Ishikawa (cell line): ENCODE data around the gene SELL.

Experiments
- CEBPB ChIP-seq: IDR thresholded peaks from 2 replicates; pipeline ENCODE4 v1.6.1; 2012
- CREB1 ChIP-seq: IDR thresholded peaks from 2 replicates; pipeline ENCODE4 v1.6.1; 2012; ENCODE audit warnings: low read depth
- EGR1 ChIP-seq: IDR thresholded peaks from 2 replicates; pipeline ENCODE4 v1.6.1; 2012
- EP300 ChIP-seq: IDR thresholded peaks from 2 replicates; pipeline ENCODE4 v1.6.1; 2012; ENCODE audit warnings: borderline replicate concordance
- NFIC ChIP-seq: IDR thresholded peaks from 2 replicates; pipeline ENCODE4 v1.6.1; 2012
- RAD21 ChIP-seq: IDR thresholded peaks from 2 replicates; pipeline ENCODE4 v1.6.1; 2012; ENCODE audit warnings: low read depth
- TAF1 ChIP-seq: IDR thresholded peaks from 2 replicates; pipeline ENCODE4 v1.6.1; 2012; ENCODE audit warnings: low read depth, mild to moderate bottlenecking
- TCF12 ChIP-seq: IDR thresholded peaks from 2 replicates; pipeline ENCODE4 v1.6.1; 2012; ENCODE audit warnings: low read depth
- TEAD4 ChIP-seq: IDR thresholded peaks from 2 replicates; pipeline ENCODE4 v1.6.1; 2012
- YY1 ChIP-seq: IDR thresholded peaks from 2 replicates; pipeline ENCODE4 v1.6.1; 2012; ENCODE audit warnings: low read depth
- ZBTB7A ChIP-seq: IDR thresholded peaks from 2 replicates; pipeline ENCODE4 v1.6.1; 2012; ENCODE audit warnings: low read depth
- TF ChIP-seq, protein P1 (sequence below): IDR thresholded peaks from 2 replicates; pipeline ENCODE4 v1.6.1; 2012; ENCODE audit warnings: low read depth, mild to moderate bottlenecking
- TF ChIP-seq, protein P2 (sequence below): IDR thresholded peaks from 2 replicates; pipeline ENCODE4 v1.6.1; 2012
- TF ChIP-seq, protein P3 (sequence below): IDR thresholded peaks from 2 replicates; pipeline ENCODE4 v1.6.1; 2012

DNA sequence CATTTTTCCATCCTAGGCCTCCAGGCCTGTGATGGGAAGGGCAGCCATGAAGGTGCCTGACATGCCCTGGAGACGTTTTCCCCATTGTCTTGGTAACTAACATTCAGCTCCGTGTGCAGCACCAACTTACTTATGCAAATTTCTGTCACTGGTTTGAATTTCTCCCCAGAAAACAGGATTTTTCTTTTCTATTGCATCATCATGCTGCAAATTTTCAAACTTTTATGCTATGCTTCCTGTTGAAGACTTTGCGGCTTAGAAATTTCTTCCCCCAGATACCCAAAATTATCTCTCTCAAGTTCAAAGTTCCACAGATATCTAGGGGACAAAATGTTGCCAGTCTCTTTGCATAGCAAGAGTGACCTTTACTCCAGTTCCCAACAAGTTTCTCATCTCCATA is 47.6 kb upstream of the SELL start:
- TF ChIP-seq NFIC: no peak
- no peak for TF ChIP-seq TCF12
- TF ChIP-seq EGR1: no peak
- TF ChIP-seq ZBTB7A: no peak
- no peak for TF ChIP-seq TEAD4
- TF ChIP-seq CREB1: no peak
- no peak for TF ChIP-seq EP300
- no peak for TF ChIP-seq YY1
- TF ChIP-seq, protein P1, sequence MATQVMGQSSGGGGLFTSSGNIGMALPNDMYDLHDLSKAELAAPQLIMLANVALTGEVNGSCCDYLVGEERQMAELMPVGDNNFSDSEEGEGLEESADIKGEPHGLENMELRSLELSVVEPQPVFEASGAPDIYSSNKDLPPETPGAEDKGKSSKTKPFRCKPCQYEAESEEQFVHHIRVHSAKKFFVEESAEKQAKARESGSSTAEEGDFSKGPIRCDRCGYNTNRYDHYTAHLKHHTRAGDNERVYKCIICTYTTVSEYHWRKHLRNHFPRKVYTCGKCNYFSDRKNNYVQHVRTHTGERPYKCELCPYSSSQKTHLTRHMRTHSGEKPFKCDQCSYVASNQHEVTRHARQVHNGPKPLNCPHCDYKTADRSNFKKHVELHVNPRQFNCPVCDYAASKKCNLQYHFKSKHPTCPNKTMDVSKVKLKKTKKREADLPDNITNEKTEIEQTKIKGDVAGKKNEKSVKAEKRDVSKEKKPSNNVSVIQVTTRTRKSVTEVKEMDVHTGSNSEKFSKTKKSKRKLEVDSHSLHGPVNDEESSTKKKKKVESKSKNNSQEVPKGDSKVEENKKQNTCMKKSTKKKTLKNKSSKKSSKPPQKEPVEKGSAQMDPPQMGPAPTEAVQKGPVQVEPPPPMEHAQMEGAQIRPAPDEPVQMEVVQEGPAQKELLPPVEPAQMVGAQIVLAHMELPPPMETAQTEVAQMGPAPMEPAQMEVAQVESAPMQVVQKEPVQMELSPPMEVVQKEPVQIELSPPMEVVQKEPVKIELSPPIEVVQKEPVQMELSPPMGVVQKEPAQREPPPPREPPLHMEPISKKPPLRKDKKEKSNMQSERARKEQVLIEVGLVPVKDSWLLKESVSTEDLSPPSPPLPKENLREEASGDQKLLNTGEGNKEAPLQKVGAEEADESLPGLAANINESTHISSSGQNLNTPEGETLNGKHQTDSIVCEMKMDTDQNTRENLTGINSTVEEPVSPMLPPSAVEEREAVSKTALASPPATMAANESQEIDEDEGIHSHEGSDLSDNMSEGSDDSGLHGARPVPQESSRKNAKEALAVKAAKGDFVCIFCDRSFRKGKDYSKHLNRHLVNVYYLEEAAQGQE: no peak
- TF ChIP-seq, protein P2, sequence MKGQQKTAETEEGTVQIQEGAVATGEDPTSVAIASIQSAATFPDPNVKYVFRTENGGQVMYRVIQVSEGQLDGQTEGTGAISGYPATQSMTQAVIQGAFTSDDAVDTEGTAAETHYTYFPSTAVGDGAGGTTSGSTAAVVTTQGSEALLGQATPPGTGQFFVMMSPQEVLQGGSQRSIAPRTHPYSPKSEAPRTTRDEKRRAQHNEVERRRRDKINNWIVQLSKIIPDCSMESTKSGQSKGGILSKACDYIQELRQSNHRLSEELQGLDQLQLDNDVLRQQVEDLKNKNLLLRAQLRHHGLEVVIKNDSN: no peak
- TF ChIP-seq RAD21: no peak
- TF ChIP-seq TAF1: no peak
- TF ChIP-seq CEBPB: no peak
- TF ChIP-seq, protein P3, sequence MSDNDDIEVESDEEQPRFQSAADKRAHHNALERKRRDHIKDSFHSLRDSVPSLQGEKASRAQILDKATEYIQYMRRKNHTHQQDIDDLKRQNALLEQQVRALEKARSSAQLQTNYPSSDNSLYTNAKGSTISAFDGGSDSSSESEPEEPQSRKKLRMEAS: no peak
